ENCODE results near the gene NDUFAF3. TPM values are rescaled to one million over a fixed set of nuclear protein-coding genes. Genes with fewer than 3 reads are reported as not detected.

The NDUFAF3 gene
- total and polyA plus RNA-seq, 10 of the 15 experiments (the other 5 are each of a cell fraction or from before 2014, with no cell fraction given), result 25.4 to 228 (median 63.9) TPM

DNA sequence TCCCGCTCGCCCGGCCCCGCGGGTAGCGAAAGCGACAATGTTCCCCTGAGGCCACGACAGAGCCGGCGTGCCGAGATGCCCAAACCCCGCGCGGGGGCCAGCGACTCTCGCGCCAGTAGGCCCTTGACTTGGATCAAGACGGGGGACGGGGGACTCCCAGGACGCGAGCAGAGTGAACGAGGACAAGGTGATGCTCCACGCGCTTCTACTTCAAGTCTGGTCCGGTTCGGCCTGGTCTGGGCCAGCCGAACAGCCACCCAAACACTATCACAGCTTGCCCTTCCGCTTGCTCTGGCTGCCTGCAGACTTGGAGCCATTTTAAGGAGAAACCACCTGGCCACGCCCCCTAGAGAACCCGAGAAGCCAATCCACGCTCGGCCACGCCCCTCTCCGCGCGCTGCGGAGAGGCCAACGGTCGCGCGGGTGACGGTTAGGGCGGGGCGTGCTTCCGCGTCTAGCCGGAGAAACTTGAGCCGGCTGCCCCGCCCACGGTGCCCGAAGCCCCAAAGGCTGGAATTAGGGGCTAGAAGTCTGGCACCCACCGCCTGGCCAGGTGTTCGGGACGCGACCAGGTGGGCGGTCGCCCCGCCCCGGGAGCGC, 608 bp upstream of the NDUFAF3 start (continued):
- TF ChIP-seq, protein P1, sequence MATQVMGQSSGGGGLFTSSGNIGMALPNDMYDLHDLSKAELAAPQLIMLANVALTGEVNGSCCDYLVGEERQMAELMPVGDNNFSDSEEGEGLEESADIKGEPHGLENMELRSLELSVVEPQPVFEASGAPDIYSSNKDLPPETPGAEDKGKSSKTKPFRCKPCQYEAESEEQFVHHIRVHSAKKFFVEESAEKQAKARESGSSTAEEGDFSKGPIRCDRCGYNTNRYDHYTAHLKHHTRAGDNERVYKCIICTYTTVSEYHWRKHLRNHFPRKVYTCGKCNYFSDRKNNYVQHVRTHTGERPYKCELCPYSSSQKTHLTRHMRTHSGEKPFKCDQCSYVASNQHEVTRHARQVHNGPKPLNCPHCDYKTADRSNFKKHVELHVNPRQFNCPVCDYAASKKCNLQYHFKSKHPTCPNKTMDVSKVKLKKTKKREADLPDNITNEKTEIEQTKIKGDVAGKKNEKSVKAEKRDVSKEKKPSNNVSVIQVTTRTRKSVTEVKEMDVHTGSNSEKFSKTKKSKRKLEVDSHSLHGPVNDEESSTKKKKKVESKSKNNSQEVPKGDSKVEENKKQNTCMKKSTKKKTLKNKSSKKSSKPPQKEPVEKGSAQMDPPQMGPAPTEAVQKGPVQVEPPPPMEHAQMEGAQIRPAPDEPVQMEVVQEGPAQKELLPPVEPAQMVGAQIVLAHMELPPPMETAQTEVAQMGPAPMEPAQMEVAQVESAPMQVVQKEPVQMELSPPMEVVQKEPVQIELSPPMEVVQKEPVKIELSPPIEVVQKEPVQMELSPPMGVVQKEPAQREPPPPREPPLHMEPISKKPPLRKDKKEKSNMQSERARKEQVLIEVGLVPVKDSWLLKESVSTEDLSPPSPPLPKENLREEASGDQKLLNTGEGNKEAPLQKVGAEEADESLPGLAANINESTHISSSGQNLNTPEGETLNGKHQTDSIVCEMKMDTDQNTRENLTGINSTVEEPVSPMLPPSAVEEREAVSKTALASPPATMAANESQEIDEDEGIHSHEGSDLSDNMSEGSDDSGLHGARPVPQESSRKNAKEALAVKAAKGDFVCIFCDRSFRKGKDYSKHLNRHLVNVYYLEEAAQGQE (IDR thresholded peaks at IDR 0.05; ENCODE audit: low read depth, low read length), result 0 out of 2 replicates have a peak, but pooled peaks have one; percentile 22
- TF ChIP-seq ATF7 (IDR thresholded peaks at IDR 0.05; ENCODE audit: low read depth) (no peak), KAT2A (conservative IDR thresholded peaks at IDR 0.05; ENCODE audit: control insufficient read depth, low read depth, low read length) (no peak), ESRRA (IDR thresholded peaks at IDR 0.05; ENCODE audit: low read length) (no peak; the same call in 1 of the 2 replicates), MYC (IDR thresholded peaks at IDR 0.05; ENCODE audit: insufficient read depth, insufficient read length, insufficient replicate concordance, low read length, severe bottlenecking) (peak; percentile 23), SIX5 (IDR thresholded peaks at IDR 0.05; ENCODE audit: low read depth, low read length, severe bottlenecking) (peak; percentile 21), RAD21 (IDR thresholded peaks at IDR 0.05; ENCODE audit: insufficient read depth, low read depth, low read length) (no peak), SMARCA5 (IDR thresholded peaks at IDR 0.05) (peak; percentile 8), BCL11A (IDR thresholded peaks at IDR 0.05; ENCODE audit: low read depth, low read length) (no peak), SIN3A (IDR thresholded peaks at IDR 0.05; ENCODE audit: low read depth, low read length) (no peak; the same call in 1 of the 2 replicates), JUND (IDR thresholded peaks at IDR 0.05; ENCODE audit: low read depth, low read length) (0 out of 2 replicates have a peak, but pooled peaks have one; percentile 12), SP1 (IDR thresholded peaks at IDR 0.05; ENCODE audit: low read depth, low read length) (peak; percentile 79), YBX1 (IDR thresholded peaks at IDR 0.05) (no peak), RELA (IDR thresholded peaks at IDR 0.05; ENCODE audit: borderline replicate concordance, partially characterized antibody) (peak; percentile 72)
- TF ChIP-seq, protein P2, sequence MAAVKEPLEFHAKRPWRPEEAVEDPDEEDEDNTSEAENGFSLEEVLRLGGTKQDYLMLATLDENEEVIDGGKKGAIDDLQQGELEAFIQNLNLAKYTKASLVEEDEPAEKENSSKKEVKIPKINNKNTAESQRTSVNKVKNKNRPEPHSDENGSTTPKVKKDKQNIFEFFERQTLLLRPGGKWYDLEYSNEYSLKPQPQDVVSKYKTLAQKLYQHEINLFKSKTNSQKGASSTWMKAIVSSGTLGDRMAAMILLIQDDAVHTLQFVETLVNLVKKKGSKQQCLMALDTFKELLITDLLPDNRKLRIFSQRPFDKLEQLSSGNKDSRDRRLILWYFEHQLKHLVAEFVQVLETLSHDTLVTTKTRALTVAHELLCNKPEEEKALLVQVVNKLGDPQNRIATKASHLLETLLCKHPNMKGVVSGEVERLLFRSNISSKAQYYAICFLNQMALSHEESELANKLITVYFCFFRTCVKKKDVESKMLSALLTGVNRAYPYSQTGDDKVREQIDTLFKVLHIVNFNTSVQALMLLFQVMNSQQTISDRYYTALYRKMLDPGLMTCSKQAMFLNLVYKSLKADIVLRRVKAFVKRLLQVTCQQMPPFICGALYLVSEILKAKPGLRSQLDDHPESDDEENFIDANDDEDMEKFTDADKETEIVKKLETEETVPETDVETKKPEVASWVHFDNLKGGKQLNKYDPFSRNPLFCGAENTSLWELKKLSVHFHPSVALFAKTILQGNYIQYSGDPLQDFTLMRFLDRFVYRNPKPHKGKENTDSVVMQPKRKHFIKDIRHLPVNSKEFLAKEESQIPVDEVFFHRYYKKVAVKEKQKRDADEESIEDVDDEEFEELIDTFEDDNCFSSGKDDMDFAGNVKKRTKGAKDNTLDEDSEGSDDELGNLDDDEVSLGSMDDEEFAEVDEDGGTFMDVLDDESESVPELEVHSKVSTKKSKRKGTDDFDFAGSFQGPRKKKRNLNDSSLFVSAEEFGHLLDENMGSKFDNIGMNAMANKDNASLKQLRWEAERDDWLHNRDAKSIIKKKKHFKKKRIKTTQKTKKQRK (IDR thresholded peaks at IDR 0.05; ENCODE audit: low read depth, low read length), result no peak
- TF ChIP-seq, protein P3, sequence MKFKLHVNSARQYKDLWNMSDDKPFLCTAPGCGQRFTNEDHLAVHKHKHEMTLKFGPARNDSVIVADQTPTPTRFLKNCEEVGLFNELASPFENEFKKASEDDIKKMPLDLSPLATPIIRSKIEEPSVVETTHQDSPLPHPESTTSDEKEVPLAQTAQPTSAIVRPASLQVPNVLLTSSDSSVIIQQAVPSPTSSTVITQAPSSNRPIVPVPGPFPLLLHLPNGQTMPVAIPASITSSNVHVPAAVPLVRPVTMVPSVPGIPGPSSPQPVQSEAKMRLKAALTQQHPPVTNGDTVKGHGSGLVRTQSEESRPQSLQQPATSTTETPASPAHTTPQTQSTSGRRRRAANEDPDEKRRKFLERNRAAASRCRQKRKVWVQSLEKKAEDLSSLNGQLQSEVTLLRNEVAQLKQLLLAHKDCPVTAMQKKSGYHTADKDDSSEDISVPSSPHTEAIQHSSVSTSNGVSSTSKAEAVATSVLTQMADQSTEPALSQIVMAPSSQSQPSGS (IDR thresholded peaks at IDR 0.05; ENCODE audit: low read length), result no peak
- TF ChIP-seq, protein P4, sequence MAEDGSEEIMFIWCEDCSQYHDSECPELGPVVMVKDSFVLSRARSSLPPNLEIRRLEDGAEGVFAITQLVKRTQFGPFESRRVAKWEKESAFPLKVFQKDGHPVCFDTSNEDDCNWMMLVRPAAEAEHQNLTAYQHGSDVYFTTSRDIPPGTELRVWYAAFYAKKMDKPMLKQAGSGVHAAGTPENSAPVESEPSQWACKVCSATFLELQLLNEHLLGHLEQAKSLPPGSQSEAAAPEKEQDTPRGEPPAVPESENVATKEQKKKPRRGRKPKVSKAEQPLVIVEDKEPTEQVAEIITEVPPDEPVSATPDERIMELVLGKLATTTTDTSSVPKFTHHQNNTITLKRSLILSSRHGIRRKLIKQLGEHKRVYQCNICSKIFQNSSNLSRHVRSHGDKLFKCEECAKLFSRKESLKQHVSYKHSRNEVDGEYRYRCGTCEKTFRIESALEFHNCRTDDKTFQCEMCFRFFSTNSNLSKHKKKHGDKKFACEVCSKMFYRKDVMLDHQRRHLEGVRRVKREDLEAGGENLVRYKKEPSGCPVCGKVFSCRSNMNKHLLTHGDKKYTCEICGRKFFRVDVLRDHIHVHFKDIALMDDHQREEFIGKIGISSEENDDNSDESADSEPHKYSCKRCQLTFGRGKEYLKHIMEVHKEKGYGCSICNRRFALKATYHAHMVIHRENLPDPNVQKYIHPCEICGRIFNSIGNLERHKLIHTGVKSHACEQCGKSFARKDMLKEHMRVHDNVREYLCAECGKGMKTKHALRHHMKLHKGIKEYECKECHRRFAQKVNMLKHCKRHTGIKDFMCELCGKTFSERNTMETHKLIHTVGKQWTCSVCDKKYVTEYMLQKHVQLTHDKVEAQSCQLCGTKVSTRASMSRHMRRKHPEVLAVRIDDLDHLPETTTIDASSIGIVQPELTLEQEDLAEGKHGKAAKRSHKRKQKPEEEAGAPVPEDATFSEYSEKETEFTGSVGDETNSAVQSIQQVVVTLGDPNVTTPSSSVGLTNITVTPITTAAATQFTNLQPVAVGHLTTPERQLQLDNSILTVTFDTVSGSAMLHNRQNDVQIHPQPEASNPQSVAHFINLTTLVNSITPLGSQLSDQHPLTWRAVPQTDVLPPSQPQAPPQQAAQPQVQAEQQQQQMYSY (CRISPR knock-in tag; IDR thresholded peaks at IDR 0.05), result no peak

All from GM12878 (cell line).